Neural cell (in vitro differentiated cells): ENCODE data around the gene ONECUT3. TPM values are rescaled to one million over a fixed set of nuclear protein-coding genes. Genes with fewer than 3 reads are reported as not detected.
"Not testable (repeated sequence)": the region's sequence is repeated elsewhere in the genome, so short reads cannot be mapped to it uniquely, and the experiment has no call there.

Source experiments
- H2AFZ ChIP-seq: fragments of 200-600, 300-800 bp; sonication (generic), shearing (Covaris generic); 2 replicates; pipeline ENCODE4 v1.6.0; 2014; ENCODE audit warnings: low read depth, mild to moderate bottlenecking, antibody characterized with exemption, low read length, moderate library complexity
- H3F3A ChIP-seq: fragments of 200-600 bp; shearing (Covaris generic); 2 replicates; pipeline ENCODE4 v1.6.1; 2016; ENCODE audit warnings: mild to moderate bottlenecking, moderate library complexity, mixed read lengths, antibody characterized with exemption, low read length; ENCODE audit not compliant: insufficient read depth, poor library complexity, severe bottlenecking
- H3K27ac ChIP-seq: fragments of 200-600, 300-800 bp; sonication (generic), shearing (Covaris generic); 2 replicates; pipeline ENCODE4 v1.5.1; 2014; ENCODE audit warnings: mild to moderate bottlenecking, low read length, moderate library complexity
- H3K27me3 ChIP-seq: fragments of 300-800, 200-600 bp; sonication (generic), shearing (Covaris generic); 2 replicates; pipeline ENCODE4 v1.6.0; 2014; ENCODE audit warnings: mild to moderate bottlenecking, low read depth, low read length, moderate library complexity; ENCODE audit not compliant: insufficient read depth
- H3K36me3 ChIP-seq: fragments of 300-800, 200-600 bp; sonication (generic), shearing (Covaris generic); 2 replicates; pipeline ENCODE4 v1.5.1; 2014; ENCODE audit warnings: mild to moderate bottlenecking, antibody characterized with exemption, low read length, moderate library complexity; ENCODE audit not compliant: insufficient read depth
- H3K4me2 ChIP-seq: fragments of 300-800, 200-600 bp; sonication (generic), shearing (Covaris generic); 2 replicates; pipeline ENCODE4 v1.6.0; 2014; ENCODE audit warnings: mild to moderate bottlenecking, low read length
- H3K4me3 ChIP-seq: fragments of 300-800, 200-600 bp; sonication (generic), shearing (Covaris generic); 2 replicates; pipeline ENCODE4 v1.5.1; 2014; ENCODE audit warnings: mild to moderate bottlenecking, low read length, moderate library complexity
- H3K79me2 ChIP-seq: fragments of 200-600 bp; shearing (Covaris generic); replicated peaks from 2 replicates; pipeline ENCODE4 v1.6.0; 2014; ENCODE audit warnings: mild to moderate bottlenecking, low read length, moderate library complexity; ENCODE audit not compliant: insufficient read depth
- H3K9ac ChIP-seq: fragments of 300-800, 200-600 bp; sonication (generic), shearing (Covaris generic); 2 replicates; pipeline ENCODE4 v1.6.1; 2016; ENCODE audit warnings: mild to moderate bottlenecking, low read length, mixed read lengths
- H3K9me2 ChIP-seq: fragments of 200-600 bp; shearing (Covaris generic); 2 replicates; pipeline ENCODE4 v1.6.1; 2016; ENCODE audit warnings: mild to moderate bottlenecking, low read length, mixed read lengths; ENCODE audit not compliant: insufficient read depth
- H3K9me3 ChIP-seq: fragments of 200-600, 300-800 bp; sonication (generic), shearing (Covaris generic); 2 replicates; pipeline ENCODE4 v1.6.1; 2016; ENCODE audit warnings: mild to moderate bottlenecking, mixed run types, low read length, moderate library complexity, mixed read lengths
- H4K20me1 ChIP-seq: fragments of 200-600 bp; shearing (Covaris generic); 2 replicates; pipeline ENCODE4 v1.6.1; 2016; ENCODE audit warnings: mild to moderate bottlenecking, mixed run types; ENCODE audit not compliant: insufficient read depth
- EP300 ChIP-seq: fragments of 450-650 bp; conservative IDR thresholded peaks from 2 replicates; pipeline ENCODE4 v1.6.1; 2014; ENCODE audit warnings: antibody characterized with exemption, mild to moderate bottlenecking, moderate library complexity; ENCODE audit not compliant: poor library complexity, severe bottlenecking
- EZH2 ChIP-seq: fragments of 200-600, 300-800 bp; shearing (Covaris generic), sonication (generic); IDR thresholded peaks from 2 replicates; pipeline ENCODE4 v1.6.1; 2014; ENCODE audit warnings: antibody characterized with exemption, low read length, borderline replicate concordance, mild to moderate bottlenecking; ENCODE audit not compliant: insufficient read depth, poor library complexity, severe bottlenecking
- MXI1 ChIP-seq: fragments of 450-650 bp; conservative IDR thresholded peaks from 2 replicates; pipeline ENCODE4 v1.6.1; 2014; ENCODE audit warnings: antibody characterized with exemption, mild to moderate bottlenecking; ENCODE audit not compliant: poor library complexity, severe bottlenecking
- RAD21 ChIP-seq: fragments of 450-650 bp; conservative IDR thresholded peaks from 2 replicates; pipeline ENCODE4 v1.6.1; 2014; ENCODE audit warnings: antibody characterized with exemption, mild to moderate bottlenecking, moderate library complexity
- REST ChIP-seq: IDR thresholded peaks from 2 replicates; pipeline ENCODE4 v1.6.1; 2012; ENCODE audit warnings: borderline replicate concordance
- SMC3 ChIP-seq: fragments of 450-650 bp; conservative IDR thresholded peaks from 2 replicates; pipeline ENCODE4 v1.6.1; 2014; ENCODE audit warnings: antibody characterized with exemption, mild to moderate bottlenecking, moderate library complexity; ENCODE audit not compliant: poor library complexity
- TAF1 ChIP-seq: IDR thresholded peaks from 2 replicates; pipeline ENCODE4 v1.6.1; 2012; ENCODE audit warnings: low read depth
- polyA plus RNA-seq: library from polyadenylated mRNA; depleted of rRNA; stranded (reverse); fragments of >200 nt; gene quantifications from 2 replicates; pipeline ENCODE4 v1.2.3, GENCODE V29; 2014

Gene ONECUT3
- polyA plus RNA-seq, 1 donor from 2014 or later = 0.45 TPM

GRCh38 chr19:1760786-1761527 is 7.7 kb downstream of the ONECUT3 start:
- peaks cover 99% of the 10 kb centered on the region for H3K27me3 ChIP-seq
- not testable (repeated sequence) for H3K4me2 ChIP-seq, H3K9ac ChIP-seq, H3K9me3 ChIP-seq, H3K9me2 ChIP-seq, H3K4me3 ChIP-seq, H4K20me1 ChIP-seq, H3K27ac ChIP-seq, H3F3A ChIP-seq, H3K36me3 ChIP-seq, H3K79me2 ChIP-seq, H2AFZ ChIP-seq

GRCh38 chr19:1761528-1762242 is 8.4 kb downstream of the ONECUT3 start:
- TF ChIP-seq EZH2 (peak; percentile 35), MXI1 (no peak)
- H3K27me3 ChIP-seq = peaks cover 99% of the 10 kb centered on the region
- no peak overlapping the region for H2AFZ ChIP-seq
- no peak overlapping the region for H3K4me3 ChIP-seq
- no peaks in the 10 kb centered on the region for H3F3A ChIP-seq
- H3K36me3 ChIP-seq = no peaks in the 10 kb centered on the region
- H3K9me3 ChIP-seq = no peaks in the 10 kb centered on the region
- H3K9me2 ChIP-seq = no peaks in the 10 kb centered on the region
- H3K9ac ChIP-seq = no peak overlapping the region
- no peaks in the 10 kb centered on the region for H3K79me2 ChIP-seq
- no peak overlapping the region for H3K27ac ChIP-seq
- no peak overlapping the region for H3K4me2 ChIP-seq
- H4K20me1 ChIP-seq = no peaks in the 10 kb centered on the region

GRCh38 chr19:1762243-1763117 is 9.2 kb downstream of the ONECUT3 start:
- H4K20me1 ChIP-seq = no peaks in the 10 kb centered on the region

More at GRCh38 chr19:1762243-1763117, 9.2 kb downstream of the ONECUT3 start:
- Histone ChIP-seq H3F3A (no peaks in the 10 kb centered on the region), H3K27me3 (peaks cover 99% of the 10 kb centered on the region), H2AFZ (no peak overlapping the region), H3K9me2 (no peaks in the 10 kb centered on the region), H3K4me2 (no peak overlapping the region), H3K27ac (no peak overlapping the region), H3K9me3 (no peaks in the 10 kb centered on the region), H3K9ac (no peak overlapping the region), H3K36me3 (no peaks in the 10 kb centered on the region), H3K4me3 (no peak overlapping the region), H3K79me2 (no peaks in the 10 kb centered on the region)
- no peak for TF ChIP-seq TAF1
- no peak for TF ChIP-seq EP300
- no peak for TF ChIP-seq REST
- TF ChIP-seq SMC3 = no peak
- peak; percentile 46 for TF ChIP-seq EZH2
- no peak for TF ChIP-seq RAD21
